ENCODE results near the gene VEPH1.

Gene VEPH1

GRCh38 chr3:157257101-157257500 is 246.1 kb downstream of the VEPH1 start:
- no peak for DNase-seq (ENCODE audit: low read depth)

DNA sequence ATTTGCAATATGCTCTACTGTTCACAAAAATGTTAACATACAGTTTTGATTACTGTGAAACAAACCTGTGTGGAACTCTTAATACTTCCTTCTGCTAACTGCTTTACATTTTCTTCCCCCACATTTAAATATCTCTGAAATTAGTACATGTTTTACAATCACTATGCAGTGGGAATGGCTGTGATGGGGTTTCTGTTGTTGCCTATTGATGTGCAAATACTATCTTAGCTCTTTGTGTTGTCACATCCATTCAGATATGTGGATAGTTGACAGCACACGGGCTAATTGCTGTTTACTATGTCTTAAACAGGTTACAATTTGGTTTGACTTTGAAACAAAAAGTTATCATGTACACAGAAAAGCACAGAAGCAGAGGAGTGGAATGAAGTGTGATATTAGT is 247.4 kb downstream of the VEPH1 start:
- DNase-seq (ENCODE audit: low read depth), result no peak

DNA sequence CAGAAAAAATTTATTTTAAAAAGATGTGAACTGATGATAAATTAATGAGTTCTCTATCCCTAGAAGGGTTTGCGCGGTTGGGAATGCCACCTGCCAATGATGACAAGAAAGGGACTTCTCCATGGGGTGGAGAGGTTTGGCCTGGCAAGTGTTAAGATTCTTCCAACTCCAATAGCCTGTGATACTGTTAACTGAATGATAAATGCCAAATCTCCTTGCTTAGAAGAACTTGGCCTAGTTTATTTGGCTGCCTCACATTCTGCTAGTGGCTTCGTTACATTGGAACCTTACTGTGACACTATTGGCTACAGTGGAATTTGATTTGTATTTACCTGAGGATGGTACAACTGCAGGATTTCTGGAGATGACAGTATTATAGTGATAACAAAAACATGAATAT is 251.5 kb downstream of the VEPH1 start:
- DNase-seq (ENCODE audit: low read depth), result no peak

DNA sequence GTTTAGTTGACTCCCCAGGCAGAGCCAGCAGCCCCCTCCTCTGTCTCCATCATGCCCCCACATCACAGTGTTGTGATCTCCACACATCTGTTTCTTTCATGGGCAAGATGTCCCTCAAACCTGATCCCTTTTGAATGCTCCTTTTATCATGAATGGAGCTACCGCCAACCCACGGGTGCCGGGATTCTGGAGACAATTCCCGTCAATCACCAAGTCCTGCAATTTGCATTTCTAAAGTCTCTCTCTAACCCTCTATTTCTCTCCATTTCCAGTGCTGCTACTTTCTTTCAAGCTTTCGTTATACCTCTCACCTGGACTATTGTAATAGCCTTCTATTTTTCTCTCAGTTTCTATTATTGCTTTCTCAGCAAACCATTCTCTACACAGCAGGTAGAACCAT is 253.6 kb downstream of the VEPH1 start:
- DNase-seq (ENCODE audit: low read depth), result no peak

DNA sequence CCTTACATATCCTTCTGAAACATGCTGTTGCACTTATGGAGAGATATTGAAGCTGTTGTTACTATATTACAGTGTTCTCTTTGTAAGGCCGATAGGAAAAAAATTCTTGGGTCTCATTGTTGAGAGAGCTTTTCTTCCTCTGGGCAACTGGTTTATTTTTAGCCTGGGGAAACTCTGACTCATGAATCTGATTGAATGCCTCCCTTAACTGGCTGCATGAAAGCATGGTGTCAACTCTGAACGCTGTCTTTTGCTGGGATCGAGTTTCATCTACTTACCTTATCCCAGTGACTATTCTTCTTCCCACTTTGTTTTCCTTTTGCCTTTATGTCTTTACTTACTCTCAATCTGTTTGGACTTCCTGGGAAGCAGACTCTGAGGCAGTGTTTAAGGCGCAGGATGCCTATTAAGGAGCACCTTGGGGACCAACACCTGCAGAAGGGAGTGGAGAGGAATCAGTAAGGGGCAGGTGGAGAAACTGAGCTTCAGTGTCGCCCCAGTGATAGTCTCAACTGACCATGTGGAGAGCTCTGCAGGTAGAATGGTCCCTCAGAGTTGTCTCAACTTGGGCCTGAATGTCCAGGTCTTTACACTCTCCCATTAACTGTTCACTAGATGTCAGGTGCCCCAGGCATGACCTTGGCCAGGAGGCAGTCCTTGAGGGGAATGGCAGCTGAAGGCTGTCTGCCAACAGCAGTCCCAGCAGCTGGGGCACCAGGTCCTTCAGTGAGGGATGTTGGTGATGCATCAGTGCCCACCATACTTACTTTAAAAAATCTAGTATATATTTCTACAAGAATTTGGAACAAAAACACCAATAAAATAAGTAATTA is 254.4 kb downstream of the VEPH1 start:
- no peak for DNase-seq (ENCODE audit: low read depth)

DNA sequence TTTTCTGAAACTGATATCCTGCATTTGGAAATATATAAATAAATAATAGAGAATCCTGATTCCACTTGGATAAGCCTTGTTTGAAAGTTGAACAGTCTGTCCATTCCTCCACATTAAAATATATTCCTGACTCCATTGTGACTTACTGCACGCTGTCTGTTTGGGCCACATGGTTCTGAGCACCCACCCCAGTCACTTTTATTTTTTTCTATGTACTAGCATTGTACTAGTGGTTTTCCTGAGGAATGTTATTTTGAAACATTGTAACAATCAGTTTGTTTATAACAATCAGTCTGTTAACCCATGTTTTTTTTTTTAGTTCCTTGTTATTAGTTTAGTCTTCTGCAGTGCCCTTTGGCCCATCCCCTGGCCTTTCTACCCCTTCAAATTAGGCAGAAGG is 255.8 kb downstream of the VEPH1 start:
- DNase-seq (ENCODE audit: low read depth), result no peak

DNA sequence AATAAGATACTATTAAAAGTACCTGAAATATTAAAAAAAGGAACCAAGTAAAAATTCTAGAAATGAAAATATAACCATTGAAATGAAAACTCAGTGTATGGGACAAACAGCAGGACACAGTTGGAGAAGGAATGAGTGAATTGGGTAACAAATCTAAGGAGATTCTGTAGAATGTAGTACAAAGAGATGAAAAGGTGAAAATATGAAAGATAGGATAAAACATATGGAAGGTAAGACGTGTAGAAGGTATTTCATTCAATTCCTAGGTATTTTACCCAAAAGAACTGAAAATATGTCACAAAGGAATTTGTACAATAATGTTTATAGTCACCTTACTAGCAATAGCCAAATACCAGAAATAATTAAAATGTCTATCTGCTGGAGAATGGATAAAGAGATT is 260.4 kb downstream of the VEPH1 start:
- no peak for DNase-seq (ENCODE audit: low read depth)

- no peak for DNase-seq (ENCODE audit: low read depth)
Observed at GRCh38 chr3:157241599-157241998, 261.6 kb downstream of the VEPH1 start.

- no peak for DNase-seq (ENCODE audit: low read depth)
Observed at GRCh38 chr3:157240408-157240807, 262.8 kb downstream of the VEPH1 start.

GRCh38 chr3:157239082-157239704 is 264.0 kb downstream of the VEPH1 start:
- DNase-seq (ENCODE audit: low read depth), result peak; percentile 69

GRCh38 chr3:157238457-157238856 is 264.8 kb downstream of the VEPH1 start:
- DNase-seq (ENCODE audit: low read depth), result no peak

- no peak for DNase-seq (ENCODE audit: low read depth)
Observed at GRCh38 chr3:157237886-157238285, 265.3 kb downstream of the VEPH1 start.

DNA sequence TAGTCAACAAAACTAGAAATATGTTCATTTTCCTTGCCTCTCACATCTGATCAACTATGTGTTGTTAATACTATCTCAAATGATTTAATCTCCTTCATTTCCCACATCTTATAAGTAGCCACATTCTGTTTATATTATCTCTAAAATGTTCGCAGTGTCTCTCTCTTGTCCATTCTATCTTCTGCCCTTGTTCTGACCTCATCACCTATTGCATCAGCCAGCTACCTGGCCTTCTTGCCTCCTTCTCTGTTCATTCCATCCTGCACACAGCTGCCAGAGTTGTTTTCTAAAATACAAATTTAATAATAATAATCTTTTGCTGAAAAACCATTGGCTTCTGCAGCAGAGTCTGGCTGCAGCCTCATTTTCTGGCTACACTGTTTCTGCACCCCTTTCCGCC is 267.9 kb downstream of the VEPH1 start:
- DNase-seq (ENCODE audit: low read depth), result no peak

GRCh38 chr3:157233923-157234322 is 269.3 kb downstream of the VEPH1 start:
- DNase-seq (ENCODE audit: low read depth), result no peak

DNA sequence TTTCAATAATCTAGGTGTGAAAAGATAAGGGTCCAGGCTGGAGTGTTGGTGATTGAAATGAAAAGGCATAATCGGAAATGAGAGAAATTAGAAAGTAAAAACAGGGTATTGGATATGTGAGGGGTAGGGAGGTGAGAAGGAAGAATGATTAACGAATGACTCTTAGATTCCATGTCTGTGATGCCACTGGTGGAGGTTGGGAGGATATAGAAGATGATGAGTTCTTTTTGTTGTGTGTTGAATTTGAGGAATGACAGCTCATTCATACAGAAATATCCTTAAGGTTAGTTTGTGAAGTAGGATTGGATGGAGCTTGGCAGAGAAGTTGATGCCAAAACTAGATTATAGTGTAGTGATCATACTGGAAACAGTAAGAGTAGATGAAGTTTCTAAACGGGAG is 271.1 kb downstream of the VEPH1 start:
- DNase-seq (ENCODE audit: low read depth), result no peak

DNA sequence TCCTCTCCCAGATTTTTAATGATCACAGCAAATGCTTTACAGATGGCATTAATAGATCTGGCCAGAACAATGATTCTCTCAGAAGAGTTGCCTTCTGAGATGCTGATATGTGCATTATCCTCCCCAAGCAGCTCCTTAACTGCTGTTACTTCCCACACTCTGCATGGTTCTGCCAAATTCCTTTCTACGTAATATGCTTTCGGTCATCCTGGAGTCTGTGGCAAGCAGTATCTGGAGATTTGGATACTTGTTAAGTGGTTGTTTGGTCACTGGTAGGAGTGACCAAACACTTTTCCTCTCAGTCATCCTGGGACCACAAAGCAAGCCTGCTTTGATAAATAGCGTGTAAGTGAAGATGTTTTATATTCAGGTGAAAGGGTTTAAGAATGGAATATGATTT is 272.1 kb downstream of the VEPH1 start:
- DNase-seq (ENCODE audit: low read depth), result no peak

- no peak for DNase-seq (ENCODE audit: low read depth)
Observed at GRCh38 chr3:157226173-157226847, 276.9 kb downstream of the VEPH1 start.

DNA sequence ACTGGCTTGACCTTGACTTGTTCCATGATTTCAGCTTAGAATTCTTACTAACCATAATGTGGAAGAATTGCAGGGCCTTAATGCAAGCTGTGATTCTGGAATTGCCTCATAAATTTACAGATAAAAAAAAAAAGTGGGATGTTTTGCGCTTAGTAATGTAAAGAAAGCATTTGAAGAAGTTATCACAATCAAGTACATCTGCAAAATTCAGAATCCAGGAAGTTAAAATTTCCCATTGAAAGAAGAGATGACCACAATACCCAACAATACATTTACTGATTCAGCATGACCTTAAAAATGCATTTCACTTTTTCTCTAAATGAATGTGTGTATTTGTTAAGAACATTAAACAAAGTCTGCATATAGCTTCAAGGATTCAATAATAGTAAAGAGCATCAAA is 278.2 kb downstream of the VEPH1 start:
- no peak for DNase-seq (ENCODE audit: low read depth)

DNA sequence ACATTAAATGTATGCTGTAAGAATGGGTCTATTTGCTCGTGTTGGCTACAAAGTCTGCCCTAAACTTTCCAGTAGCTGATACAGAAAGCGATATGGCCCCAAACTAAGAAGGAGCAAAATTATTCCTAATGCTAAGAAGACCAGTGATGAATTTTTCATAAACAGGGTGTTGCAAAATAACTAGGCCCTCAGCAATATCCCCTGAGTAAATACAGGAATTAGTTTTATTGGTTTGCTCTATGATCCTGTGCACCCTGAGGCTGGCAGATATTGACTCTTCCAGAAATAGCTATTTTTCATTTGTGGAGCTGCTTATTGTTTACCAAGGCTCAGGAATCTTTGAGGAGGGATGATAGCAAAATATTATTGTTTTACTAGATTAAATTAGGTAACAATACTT is 282.3 kb downstream of the VEPH1 start:
- DNase-seq (ENCODE audit: low read depth), result no peak

DNA sequence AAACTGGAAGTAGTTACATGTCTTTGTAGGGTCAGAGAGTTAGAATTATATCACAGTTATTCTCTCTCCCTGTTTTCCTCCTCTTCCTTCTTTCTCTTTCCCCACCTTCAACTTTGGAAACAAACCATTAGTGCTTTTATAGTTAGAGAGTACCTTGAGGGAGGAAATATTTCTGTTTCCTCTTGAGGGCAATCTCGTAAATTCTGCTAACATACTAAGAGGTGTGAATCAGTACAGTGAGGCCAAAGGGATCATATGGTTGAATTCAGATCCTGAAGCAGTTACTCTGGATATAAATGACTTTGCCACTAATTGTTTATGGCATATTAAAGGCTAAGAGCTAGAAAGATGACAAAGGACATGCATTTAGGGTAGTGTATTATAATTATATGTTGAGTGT is 283.0 kb downstream of the VEPH1 start:
- DNase-seq (ENCODE audit: low read depth), result no peak

DNA sequence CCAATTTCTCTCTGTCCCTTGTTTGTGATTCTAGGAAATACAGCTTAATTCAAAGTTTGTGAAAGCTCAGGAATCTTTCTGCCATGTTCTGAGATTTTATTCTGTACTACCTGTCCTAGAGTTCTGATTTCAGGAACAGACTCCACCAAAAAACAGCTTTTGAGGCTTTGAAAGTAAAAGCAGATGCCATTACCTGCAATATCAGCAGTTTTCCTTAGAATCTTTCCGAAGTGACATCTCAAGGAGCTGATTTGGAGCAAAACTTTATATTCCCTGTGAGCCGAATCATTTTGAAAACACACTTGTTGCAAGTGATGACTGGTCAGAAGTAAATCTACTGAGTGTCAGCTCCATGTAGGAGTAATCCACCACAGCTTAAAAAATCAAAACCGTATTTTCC is 284.0 kb downstream of the VEPH1 start:
- DNase-seq (ENCODE audit: low read depth), result no peak
